T-helper 1 cell treated with Interleukin-12 subunit alpha and Interleukin-12 subunit beta and Interleukin-4 antibody, amounts not matched to agents 30 μg/mL and 1 μg/mL, for 36 hours (primary cell): ENCODE data around the gene COG1.
"Not testable (repeated sequence)": the region's sequence is repeated elsewhere in the genome, so short reads cannot be mapped to it uniquely, and the experiment has no call there.

Experiments used
- H3K27ac Mint-ChIP-seq: one replicate; pipeline ENCODE4 v1.8.0; 2021; ENCODE audit warnings: mild to moderate bottlenecking, mixed read lengths
- H3K27me3 Mint-ChIP-seq: one replicate; pipeline ENCODE4 v1.8.0; 2021; ENCODE audit warnings: low read depth, mixed read lengths
- H3K36me3 Mint-ChIP-seq: one replicate; pipeline ENCODE4 v1.8.0; 2021; ENCODE audit warnings: low read depth, mixed read lengths
- H3K4me1 Mint-ChIP-seq: one replicate; pipeline ENCODE4 v1.8.0; 2021; ENCODE audit warnings: low read depth, mixed read lengths
- H3K4me3 Mint-ChIP-seq: one replicate; pipeline ENCODE4 v1.8.0; 2021; ENCODE audit warnings: mild to moderate bottlenecking, moderate library complexity, mixed read lengths
- H3K9me3 Mint-ChIP-seq: one replicate; pipeline ENCODE4 v1.8.0; 2021; ENCODE audit warnings: mixed read lengths

Gene COG1, protein sequence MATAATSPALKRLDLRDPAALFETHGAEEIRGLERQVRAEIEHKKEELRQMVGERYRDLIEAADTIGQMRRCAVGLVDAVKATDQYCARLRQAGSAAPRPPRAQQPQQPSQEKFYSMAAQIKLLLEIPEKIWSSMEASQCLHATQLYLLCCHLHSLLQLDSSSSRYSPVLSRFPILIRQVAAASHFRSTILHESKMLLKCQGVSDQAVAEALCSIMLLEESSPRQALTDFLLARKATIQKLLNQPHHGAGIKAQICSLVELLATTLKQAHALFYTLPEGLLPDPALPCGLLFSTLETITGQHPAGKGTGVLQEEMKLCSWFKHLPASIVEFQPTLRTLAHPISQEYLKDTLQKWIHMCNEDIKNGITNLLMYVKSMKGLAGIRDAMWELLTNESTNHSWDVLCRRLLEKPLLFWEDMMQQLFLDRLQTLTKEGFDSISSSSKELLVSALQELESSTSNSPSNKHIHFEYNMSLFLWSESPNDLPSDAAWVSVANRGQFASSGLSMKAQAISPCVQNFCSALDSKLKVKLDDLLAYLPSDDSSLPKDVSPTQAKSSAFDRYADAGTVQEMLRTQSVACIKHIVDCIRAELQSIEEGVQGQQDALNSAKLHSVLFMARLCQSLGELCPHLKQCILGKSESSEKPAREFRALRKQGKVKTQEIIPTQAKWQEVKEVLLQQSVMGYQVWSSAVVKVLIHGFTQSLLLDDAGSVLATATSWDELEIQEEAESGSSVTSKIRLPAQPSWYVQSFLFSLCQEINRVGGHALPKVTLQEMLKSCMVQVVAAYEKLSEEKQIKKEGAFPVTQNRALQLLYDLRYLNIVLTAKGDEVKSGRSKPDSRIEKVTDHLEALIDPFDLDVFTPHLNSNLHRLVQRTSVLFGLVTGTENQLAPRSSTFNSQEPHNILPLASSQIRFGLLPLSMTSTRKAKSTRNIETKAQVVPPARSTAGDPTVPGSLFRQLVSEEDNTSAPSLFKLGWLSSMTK

GRCh38 chr17:73192894-73193701 lies at the start of gene COG1:
TSS of gene COG1 (plus strand) at chr17:73193055. CDS start at chr17:73193070, 15 bp downstream.
- Mint-ChIP-seq H3K4me1 (peaks cover 16% of the 10 kb centered on the region), H3K27ac (peak within 1 kb of the TSS; percentile 98), H3K9me3 (no peaks in the 10 kb centered on the region), H3K36me3 (peaks cover 20% of the 10 kb centered on the region), H3K27me3 (no peaks in the 10 kb centered on the region), H3K4me3 (peak within 1 kb of the TSS; percentile 99)

DNA sequence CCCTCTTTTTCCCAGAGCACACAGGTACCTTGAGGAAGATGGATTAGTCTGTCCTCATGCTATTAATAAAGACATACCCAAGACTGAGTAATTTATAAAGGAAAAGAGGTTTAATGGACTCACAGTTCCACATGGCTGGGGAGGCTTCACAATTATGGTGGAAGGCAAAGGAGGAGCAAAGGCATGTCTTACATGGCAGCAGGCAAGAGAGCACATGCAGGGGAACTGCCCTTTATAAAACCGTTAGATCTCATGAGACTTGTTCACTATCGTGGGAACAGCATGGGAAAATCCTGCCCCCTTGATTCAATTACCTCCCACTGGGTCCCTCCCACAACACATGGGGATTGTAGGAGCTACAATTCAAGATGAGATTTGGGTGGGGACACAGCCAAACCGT lies 48.6 kb upstream of the COG1 start:
- Mint-ChIP-seq H3K9me3 (peaks cover 37% of the 10 kb centered on the region), H3K27me3 (peaks cover 16% of the 10 kb centered on the region), H3K4me1 (peaks cover 11% of the 10 kb centered on the region)
- not testable (repeated sequence) for H3K27ac Mint-ChIP-seq, H3K4me3 Mint-ChIP-seq, H3K36me3 Mint-ChIP-seq

DNA sequence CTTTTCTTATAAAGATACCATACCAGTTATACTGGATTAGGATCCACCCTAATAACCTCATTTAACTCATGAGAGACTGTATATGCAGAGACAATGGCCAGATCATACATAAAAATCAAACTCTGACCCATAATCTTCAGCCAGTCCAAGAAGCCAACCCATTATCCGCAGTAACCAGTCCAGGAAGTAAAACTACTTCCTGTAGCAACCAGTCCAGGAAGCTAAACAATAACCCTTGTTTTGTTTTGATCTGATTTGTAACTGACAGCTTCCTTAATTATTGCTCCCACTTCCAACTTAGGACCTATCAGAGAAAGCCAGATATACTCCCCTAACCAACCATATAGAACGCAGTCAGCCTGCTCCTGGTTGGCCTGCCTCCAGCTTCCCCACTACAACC lies 47.2 kb upstream of the COG1 start:
- H3K9me3 Mint-ChIP-seq: peaks cover 48% of the 10 kb centered on the region
- H3K36me3 Mint-ChIP-seq: peaks cover 2% of the 10 kb centered on the region
- peaks cover 10% of the 10 kb centered on the region for H3K4me1 Mint-ChIP-seq
- H3K27me3 Mint-ChIP-seq: peaks cover 22% of the 10 kb centered on the region
- no peak overlapping the region for H3K4me3 Mint-ChIP-seq
- H3K27ac Mint-ChIP-seq: no peak overlapping the region

DNA sequence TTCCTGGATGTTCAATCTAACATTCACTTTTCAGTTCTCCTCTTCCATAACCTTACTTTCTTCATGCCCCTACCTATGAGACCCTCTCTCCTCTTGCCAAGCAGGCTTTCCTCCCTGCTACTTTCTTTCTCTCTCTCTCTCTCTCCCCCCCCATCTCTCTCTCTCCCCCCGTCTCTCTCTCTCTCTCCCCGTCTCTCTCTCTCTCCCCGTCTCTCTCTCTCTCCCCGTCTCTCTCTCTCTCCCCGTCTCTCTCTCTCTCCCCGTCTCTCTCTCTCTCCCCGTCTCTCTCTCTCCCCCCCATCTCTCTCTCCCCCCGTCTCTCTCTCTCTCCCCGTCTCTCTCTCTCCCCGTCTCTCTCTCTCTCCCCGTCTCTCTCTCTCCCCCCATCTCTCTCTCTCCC lies 45.1 kb upstream of the COG1 start:
- not testable (repeated sequence) for H3K4me1 Mint-ChIP-seq, H3K4me3 Mint-ChIP-seq, H3K36me3 Mint-ChIP-seq, H3K27ac Mint-ChIP-seq
- Mint-ChIP-seq H3K27me3 (peaks cover 29% of the 10 kb centered on the region), H3K9me3 (peaks cover 49% of the 10 kb centered on the region)

DNA sequence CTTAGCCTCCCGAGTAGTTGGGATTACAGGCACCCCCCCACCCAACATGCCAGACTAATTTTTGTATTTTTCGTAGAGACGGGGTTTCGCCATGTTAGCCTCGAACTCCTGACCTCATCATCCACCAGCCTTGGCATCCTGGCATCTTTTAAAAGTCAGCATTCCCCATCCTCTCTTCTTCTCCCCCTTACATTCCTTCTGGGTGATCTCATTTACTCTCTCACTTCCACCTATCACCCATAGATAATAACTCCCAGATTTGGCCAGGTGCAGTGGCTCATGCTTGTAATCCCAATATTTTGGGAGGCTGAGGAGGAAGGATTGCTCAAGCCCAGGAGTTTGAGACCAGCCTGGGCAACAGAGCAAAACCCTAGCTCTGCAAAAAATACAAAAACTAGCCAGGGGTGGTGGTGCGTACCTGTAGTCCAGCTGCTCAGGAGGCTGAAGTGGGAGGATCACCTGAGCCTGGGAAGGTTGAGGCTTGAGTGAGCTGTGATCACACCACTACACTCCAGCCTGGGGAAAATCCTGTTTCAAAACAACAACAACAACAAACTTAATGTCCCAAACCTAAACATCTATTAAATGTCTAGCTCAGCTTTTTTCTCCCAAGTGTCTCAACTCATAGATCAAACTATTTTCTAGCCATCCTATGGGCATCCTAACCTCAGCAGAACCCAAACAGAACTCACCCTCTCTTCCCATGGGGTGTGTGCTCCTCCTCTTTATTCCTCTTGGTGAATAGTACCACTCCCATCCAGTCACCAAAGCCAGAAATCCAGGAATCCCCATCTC lies 44.1 kb upstream of the COG1 start:
- H3K9me3 Mint-ChIP-seq: peaks cover 49% of the 10 kb centered on the region
- no peak overlapping the region for H3K4me3 Mint-ChIP-seq
- no peaks in the 10 kb centered on the region for H3K4me1 Mint-ChIP-seq
- H3K27me3 Mint-ChIP-seq: peaks cover 29% of the 10 kb centered on the region
- H3K27ac Mint-ChIP-seq: no peak overlapping the region
- peaks cover 2% of the 10 kb centered on the region for H3K36me3 Mint-ChIP-seq

DNA sequence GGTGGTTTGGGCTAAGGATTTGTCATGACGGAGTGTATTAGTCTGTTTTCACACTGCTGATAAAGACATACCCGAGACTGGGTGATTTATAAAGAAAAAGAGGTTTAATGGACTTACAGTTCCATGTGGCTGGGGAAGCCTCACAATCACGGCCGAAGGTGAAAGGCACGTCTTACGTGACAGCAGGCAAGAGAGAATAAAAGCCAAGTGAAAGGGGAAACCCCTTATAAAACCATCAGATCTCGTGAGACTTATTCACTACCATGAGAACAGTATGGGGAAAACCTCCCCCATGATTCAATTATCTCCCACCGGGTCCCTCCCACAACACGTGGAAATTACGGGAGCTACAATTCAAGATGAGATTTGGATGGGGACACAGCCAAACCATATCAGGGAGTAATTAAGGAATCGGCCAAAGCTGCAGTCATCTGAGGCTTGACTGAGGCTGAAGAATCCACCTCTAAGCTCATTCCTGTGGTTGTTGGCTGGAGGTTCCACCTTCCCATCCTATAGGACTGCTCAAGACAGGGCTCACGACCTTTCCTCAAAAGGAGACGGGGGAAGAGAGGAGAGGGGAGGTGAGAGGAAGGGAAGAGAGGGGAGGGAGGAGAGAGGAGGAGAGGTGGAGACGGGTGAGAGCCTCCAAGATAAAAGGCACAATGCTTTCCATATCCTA lies 42.1 kb upstream of the COG1 start:
- not testable (repeated sequence) for H3K4me1 Mint-ChIP-seq, H3K27ac Mint-ChIP-seq, H3K36me3 Mint-ChIP-seq, H3K4me3 Mint-ChIP-seq
- Mint-ChIP-seq H3K27me3 (peaks cover 31% of the 10 kb centered on the region), H3K9me3 (peaks cover 31% of the 10 kb centered on the region)

DNA sequence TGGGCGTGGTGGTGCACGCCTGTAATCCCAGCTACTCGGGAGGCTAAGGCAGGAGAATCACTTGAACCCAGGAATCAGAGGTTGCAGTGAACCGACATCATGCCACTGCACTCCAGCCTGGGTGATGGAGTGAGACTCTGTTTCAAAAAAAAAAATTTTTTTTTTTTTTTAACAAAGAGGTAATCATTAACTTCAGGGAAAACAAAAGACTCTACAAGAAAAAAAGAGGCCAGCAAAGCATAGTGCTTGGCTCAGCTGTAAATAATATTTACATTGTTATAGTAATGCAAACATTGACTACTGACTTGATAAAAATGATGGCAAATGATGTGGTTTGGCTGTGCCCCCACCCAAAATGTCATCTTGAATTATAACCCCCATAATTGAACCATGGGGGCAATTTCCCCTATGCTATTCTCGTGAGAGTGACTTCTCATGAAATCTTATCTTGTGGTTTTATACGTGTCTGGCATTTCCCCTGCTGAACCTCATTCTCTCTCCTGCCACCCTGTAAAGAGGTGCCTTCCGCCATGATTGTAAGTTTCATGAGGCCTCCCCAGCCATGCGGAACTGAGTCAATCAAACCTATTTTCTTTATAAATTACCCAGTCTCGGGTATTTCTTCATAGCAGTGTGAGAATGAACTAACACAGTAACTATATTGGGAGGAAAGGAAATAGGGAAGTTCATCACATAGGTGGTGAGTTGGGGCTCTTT lies 40.8 kb upstream of the COG1 start:
- Mint-ChIP-seq H3K36me3 (peaks cover 2% of the 10 kb centered on the region), H3K27me3 (peaks cover 35% of the 10 kb centered on the region), H3K27ac (no peak overlapping the region), H3K4me1 (no peaks in the 10 kb centered on the region), H3K9me3 (peaks cover 23% of the 10 kb centered on the region), H3K4me3 (no peak overlapping the region)

- H3K27ac Mint-ChIP-seq: no peak overlapping the region
- H3K4me3 Mint-ChIP-seq: no peak overlapping the region
- H3K36me3 Mint-ChIP-seq: peaks cover under 1% of the 10 kb centered on the region
Observed at GRCh38 chr17:73155410-73156165, 37.3 kb upstream of the COG1 start.

GRCh38 chr17:73156166-73156840 lies 36.6 kb upstream of the COG1 start:
- Mint-ChIP-seq H3K27ac (no peak overlapping the region), H3K36me3 (no peaks in the 10 kb centered on the region), H3K9me3 (no peaks in the 10 kb centered on the region), H3K4me1 (peaks cover 2% of the 10 kb centered on the region), H3K27me3 (peaks cover 23% of the 10 kb centered on the region), H3K4me3 (no peak overlapping the region)

More at GRCh38 chr17:73155410-73156165, 37.3 kb upstream of the COG1 start:
- peaks cover 2% of the 10 kb centered on the region for H3K9me3 Mint-ChIP-seq
- peaks cover 27% of the 10 kb centered on the region for H3K27me3 Mint-ChIP-seq
- H3K4me1 Mint-ChIP-seq: no peaks in the 10 kb centered on the region

DNA sequence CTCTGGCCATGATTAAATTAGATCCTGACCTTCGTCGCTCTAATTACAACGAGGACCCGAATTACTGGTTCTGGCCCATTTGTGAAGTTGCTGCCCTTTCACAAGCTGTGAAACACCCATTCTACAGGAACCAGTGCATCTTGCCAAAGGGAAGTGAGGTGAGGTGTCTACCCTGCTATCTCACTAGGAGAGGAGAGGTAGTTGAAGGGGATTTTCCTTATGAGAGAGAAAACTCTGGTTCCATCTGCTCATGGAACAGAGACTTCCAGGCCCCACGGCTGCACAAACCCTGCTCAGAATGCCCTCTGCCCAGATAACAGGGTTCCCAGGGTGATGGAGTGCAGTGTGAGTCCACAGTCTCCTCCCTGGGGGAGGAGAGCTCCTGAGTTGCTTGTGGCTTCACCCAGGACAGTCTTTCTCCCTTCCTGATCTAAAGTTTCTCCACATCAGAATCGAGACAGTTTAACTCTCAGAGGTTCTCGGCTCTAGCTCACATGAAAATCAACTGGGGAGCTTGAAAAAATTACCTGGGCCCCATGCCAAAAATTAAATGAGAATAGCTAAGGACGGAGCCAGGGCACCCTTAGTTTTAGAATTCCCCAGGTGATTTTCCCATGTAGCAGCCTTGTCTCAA lies 35.9 kb upstream of the COG1 start:
- H3K27me3 Mint-ChIP-seq: peaks cover 23% of the 10 kb centered on the region
- H3K36me3 Mint-ChIP-seq: no peaks in the 10 kb centered on the region
- no peak overlapping the region for H3K4me3 Mint-ChIP-seq
- peaks cover 2% of the 10 kb centered on the region for H3K4me1 Mint-ChIP-seq
- no peaks in the 10 kb centered on the region for H3K9me3 Mint-ChIP-seq
- H3K27ac Mint-ChIP-seq: no peak overlapping the region

DNA sequence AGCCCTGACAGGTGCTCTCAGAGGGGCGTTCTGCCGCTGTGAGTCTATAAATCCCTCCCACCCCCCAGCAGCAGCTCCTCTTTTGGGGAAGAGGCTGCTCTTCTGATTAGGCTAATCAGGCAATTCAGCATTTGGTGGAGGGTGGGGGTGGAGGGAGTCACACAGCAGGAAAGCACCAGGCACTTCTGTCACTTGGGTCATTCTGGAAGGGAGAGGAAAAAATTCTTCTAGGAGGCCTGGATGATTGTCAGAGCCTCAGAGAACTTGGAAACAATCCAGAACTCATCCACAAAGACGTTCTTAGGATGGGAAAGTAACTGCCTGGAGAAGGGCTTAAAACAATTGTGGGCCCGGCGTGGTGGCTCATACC lies 35.3 kb upstream of the COG1 start:
- Mint-ChIP-seq H3K36me3 (no peaks in the 10 kb centered on the region), H3K4me3 (no peak overlapping the region), H3K27ac (no peak overlapping the region), H3K4me1 (peaks cover 2% of the 10 kb centered on the region), H3K27me3 (peaks cover 27% of the 10 kb centered on the region), H3K9me3 (no peaks in the 10 kb centered on the region)
